Chondrocyte (in vitro differentiated cells): ENCODE data around the gene ELL2. TPM values are rescaled to one million over a fixed set of nuclear protein-coding genes. Genes with fewer than 3 reads are reported as not detected.

ENCODE experiments used
- DNase-seq: peaks from one replicate; pipeline ENCODE4 v3.0.0; 2021; ENCODE audit warnings: mixed read lengths, low spot score
- H3K27ac Mint-ChIP-seq: one replicate; pipeline ENCODE4 v1.8.0; 2021; ENCODE audit warnings: mild to moderate bottlenecking, moderate library complexity, mixed read lengths; ENCODE audit not compliant: unreplicated experiment
- H3K27me3 Mint-ChIP-seq: 2 replicates; pipeline ENCODE4 v1.8.0; 2021; ENCODE audit warnings: low read depth, mixed read lengths
- H3K36me3 Mint-ChIP-seq: 2 replicates; pipeline ENCODE4 v1.8.0; 2021; ENCODE audit warnings: low read depth, mixed read lengths
- H3K4me1 Mint-ChIP-seq: 2 replicates; pipeline ENCODE4 v1.8.0; 2021; ENCODE audit warnings: low read depth, mild to moderate bottlenecking, mixed read lengths
- H3K4me3 Mint-ChIP-seq: one replicate; pipeline ENCODE4 v1.8.0; 2021; ENCODE audit warnings: mild to moderate bottlenecking, moderate library complexity, mixed read lengths; ENCODE audit not compliant: unreplicated experiment
- H3K9me3 Mint-ChIP-seq: 2 replicates; pipeline ENCODE4 v1.8.0; 2021; ENCODE audit warnings: low read depth, mixed read lengths
- total RNA-seq: library from RNA; stranded (reverse); gene quantifications from 3 replicates; pipeline ENCODE4 v1.2.1, GENCODE V29; 2021
- TF ChIP-seq, protein P1 (sequence below): fragments of 200-600 bp; sonication (generic); IDR thresholded peaks from 2 replicates; pipeline ENCODE4 v1.5.0; 2021; ENCODE audit warnings: antibody characterized with exemption, mild to moderate bottlenecking, moderate library complexity

Gene ELL2
- total RNA-seq, 1 donor from 2014 or later, result 51.7 TPM

DNA sequence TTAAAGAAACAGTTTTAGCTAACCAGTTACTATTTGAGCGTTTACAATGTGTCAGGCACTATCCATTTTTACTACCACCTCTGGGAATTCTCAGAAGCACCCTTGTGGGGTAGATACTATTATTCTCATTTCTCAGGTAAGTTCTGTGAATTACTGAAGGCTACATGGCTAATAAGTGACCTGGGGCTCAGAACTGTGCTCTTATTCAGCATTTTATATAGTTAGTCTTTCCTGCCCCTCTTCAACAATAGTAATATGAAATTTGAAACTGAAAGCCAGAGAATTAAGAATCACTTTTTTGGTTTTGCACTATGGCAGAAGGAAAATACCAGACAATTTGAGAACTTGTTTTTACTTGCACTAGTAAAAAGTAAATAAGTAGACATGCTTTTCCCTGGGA lies 11.8 kb downstream of the ELL2 start:
- TF ChIP-seq, protein P1, sequence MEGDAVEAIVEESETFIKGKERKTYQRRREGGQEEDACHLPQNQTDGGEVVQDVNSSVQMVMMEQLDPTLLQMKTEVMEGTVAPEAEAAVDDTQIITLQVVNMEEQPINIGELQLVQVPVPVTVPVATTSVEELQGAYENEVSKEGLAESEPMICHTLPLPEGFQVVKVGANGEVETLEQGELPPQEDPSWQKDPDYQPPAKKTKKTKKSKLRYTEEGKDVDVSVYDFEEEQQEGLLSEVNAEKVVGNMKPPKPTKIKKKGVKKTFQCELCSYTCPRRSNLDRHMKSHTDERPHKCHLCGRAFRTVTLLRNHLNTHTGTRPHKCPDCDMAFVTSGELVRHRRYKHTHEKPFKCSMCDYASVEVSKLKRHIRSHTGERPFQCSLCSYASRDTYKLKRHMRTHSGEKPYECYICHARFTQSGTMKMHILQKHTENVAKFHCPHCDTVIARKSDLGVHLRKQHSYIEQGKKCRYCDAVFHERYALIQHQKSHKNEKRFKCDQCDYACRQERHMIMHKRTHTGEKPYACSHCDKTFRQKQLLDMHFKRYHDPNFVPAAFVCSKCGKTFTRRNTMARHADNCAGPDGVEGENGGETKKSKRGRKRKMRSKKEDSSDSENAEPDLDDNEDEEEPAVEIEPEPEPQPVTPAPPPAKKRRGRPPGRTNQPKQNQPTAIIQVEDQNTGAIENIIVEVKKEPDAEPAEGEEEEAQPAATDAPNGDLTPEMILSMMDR, result no peak

DNA sequence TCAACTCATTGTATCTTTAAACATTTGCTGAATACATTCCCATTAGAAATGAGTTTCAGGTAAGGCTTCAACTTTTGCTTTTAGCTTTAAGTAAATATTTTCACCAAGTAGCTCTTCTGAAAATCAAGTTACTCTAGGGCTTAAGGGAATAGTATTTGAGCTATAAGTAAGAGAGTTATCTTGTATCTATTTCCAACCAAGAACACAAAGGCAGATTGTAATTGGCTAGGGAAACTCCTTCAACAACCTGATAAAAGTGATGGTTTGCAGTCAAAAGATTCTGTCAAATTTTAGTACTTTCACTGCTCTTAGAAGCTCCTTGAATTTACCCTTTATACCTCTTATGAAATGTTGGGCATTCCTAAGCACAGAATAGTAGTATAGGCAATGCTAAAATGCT lies 13.0 kb downstream of the ELL2 start:
- Mint-ChIP-seq H3K27me3 (no peaks in the 10 kb centered on the region), H3K9me3 (peaks cover 4% of the 10 kb centered on the region), H3K4me3 (no peak overlapping the region), H3K36me3 (peaks cover 11% of the 10 kb centered on the region), H3K4me1 (peaks cover 66% of the 10 kb centered on the region), H3K27ac (no peak overlapping the region)
- DNase-seq, result no peak
- TF ChIP-seq, protein P1, result no peak

More for the DNA sequence above, 11.8 kb downstream of the ELL2 start:
- Mint-ChIP-seq H3K27me3 (no peaks in the 10 kb centered on the region), H3K27ac (no peak overlapping the region), H3K4me3 (no peak overlapping the region), H3K36me3 (peaks cover 13% of the 10 kb centered on the region), H3K4me1 (peaks cover 67% of the 10 kb centered on the region), H3K9me3 (peaks cover 4% of the 10 kb centered on the region)
- DNase-seq, result no peak

DNA sequence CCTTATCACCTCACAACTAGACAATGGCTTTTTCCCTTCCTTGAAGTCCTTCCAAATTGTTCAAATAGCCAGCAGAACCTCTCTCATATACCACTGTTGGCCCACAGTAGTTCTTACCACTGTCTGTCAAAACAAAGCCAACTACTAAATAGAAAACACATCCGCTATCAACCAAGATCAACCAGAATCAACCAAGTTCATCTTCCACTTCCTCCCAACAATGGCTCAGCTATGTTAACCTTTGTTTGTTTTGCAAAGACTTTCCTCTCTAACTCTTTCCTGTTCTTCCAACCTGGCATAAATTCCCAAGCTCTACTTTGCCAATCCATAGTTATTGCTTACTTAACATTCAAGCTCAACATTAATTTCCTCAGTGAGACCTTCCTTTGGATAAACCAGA lies 15.2 kb downstream of the ELL2 start:
- Mint-ChIP-seq H3K36me3 (peaks cover 6% of the 10 kb centered on the region), H3K27me3 (no peaks in the 10 kb centered on the region), H3K9me3 (no peaks in the 10 kb centered on the region), H3K27ac (no peak overlapping the region), H3K4me1 (peaks cover 58% of the 10 kb centered on the region), H3K4me3 (no peak overlapping the region)
- no peak for DNase-seq
- TF ChIP-seq, protein P1, result no peak

DNA sequence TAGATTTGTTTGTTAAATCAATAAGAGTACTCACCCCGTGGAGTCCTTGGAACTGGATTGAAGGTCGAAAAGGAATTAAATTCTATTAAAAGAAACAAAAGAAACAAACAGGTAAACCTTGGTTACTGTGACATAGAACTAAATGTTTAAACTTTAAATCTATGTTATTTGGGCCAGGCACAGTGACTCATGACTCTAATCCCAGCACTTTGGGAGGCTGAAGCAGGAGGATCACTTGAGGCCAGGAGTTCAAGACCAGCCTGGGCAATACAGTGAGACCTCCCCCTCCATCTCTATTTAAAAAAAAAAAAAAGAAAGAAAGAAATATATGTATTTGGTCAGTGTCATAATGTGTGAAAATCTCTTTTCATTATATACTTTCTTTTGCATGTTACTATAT lies 18.7 kb downstream of the ELL2 start:
- Mint-ChIP-seq H3K36me3 (peaks cover 8% of the 10 kb centered on the region), H3K4me3 (no peak overlapping the region), H3K9me3 (no peaks in the 10 kb centered on the region), H3K27ac (no peak overlapping the region), H3K4me1 (peaks cover 64% of the 10 kb centered on the region), H3K27me3 (no peaks in the 10 kb centered on the region)
- DNase-seq, result no peak
- TF ChIP-seq, protein P1, result no peak

DNA sequence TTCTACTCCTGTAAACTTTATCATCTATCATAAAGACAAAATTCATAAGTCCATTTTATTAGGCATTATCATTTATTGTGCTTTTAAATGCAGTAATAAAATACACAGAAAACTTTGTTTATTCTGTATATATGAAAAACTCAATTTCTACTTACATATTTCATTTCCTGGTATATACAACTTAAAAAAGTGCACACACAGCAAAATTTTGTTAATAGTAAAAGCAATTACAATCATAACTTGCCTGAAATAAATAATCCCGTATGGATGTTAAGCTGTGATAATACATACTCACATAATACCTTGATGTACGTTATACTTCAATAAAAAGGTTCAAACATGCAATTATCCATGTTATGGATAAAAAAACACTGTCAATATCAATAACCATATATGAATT lies 19.2 kb downstream of the ELL2 start:
- Mint-ChIP-seq H3K27ac (no peak overlapping the region), H3K9me3 (no peaks in the 10 kb centered on the region), H3K27me3 (no peaks in the 10 kb centered on the region), H3K36me3 (peaks cover 8% of the 10 kb centered on the region), H3K4me1 (peaks cover 68% of the 10 kb centered on the region), H3K4me3 (no peak overlapping the region)
- DNase-seq, result no peak
- TF ChIP-seq, protein P1, result no peak
